ENCODE data around the gene DHX16. TPM values are rescaled to one million over a fixed set of nuclear protein-coding genes. Genes with fewer than 3 reads are reported as not detected.

The DHX16 gene
- total RNA-seq, 1 experiment from 2014 or later = 40.6 TPM

DNA sequence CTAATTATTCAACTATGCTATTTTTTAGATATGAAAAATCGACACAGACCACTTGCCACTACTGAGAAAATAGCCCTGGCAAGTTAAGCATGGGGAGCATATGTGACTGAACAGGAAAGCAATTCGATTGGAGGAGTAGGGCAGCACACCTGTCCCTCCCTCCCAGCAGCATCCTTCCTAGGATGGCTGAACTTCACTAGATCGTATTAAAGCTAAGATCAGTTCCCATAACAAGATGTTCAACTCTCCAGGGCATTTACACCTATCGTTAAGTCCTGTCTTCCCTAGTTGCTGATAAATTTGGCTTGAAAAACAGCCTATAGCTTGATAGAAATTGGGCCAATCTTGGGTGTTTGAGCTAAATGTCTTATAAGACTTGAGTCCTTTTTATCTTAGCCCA lies 62.7 kb downstream of the DHX16 start:
- Histone ChIP-seq H3K4me1 (no peaks in the 10 kb centered on the region), H3K4me3 (ENCODE audit: low read depth, low read length) (no peak overlapping the region), H3K36me3 (ENCODE audit: control insufficient read depth, insufficient read depth, low read length) (peaks cover 4% of the 10 kb centered on the region), H3K9me3 (no peaks in the 10 kb centered on the region), H3K27me3 (replicated peaks; ENCODE audit: control insufficient read depth, insufficient read depth, low read length) (no peaks in the 10 kb centered on the region)
- Mint-ChIP-seq H3K4me1 (ENCODE audit: low read depth, unreplicated experiment) (peaks cover 14% of the 10 kb centered on the region), H3K27ac (ENCODE audit: unreplicated experiment) (no peak overlapping the region), H3K4me3 (ENCODE audit: unreplicated experiment) (no peak overlapping the region), H3K27me3 (ENCODE audit: insufficient read depth, unreplicated experiment) (no peaks in the 10 kb centered on the region), H3K9me3 (ENCODE audit: unreplicated experiment) (no peaks in the 10 kb centered on the region), H3K36me3 (ENCODE audit: insufficient read depth, unreplicated experiment) (peaks cover 90% of the 10 kb centered on the region)
- no TSS peak for BruUV-seq (replicated peaks)
- TF ChIP-seq CTCF (IDR thresholded peaks at IDR 0.05; ENCODE audit: insufficient read depth in 1 of 2, low read depth in 1 of 2, low read length in 1 of 2, severe bottlenecking in 1 of 2, unreplicated experiment in 1 of 2) = no peak
- ChIA-PET CTCF (no interaction called here), POLR2A (interaction anchor here (1.0 kb wide), 1 partner anchor 9 kb away, joined by 4 read pairs; no protein-coding TSS in a partner anchor)
- no peak for DNase-seq
- intact Hi-C loops (cut with micrococcal nuclease; ENCODE audit: unreplicated experiment) = no loop called here

- Mint-ChIP-seq H3K27me3 (ENCODE audit: insufficient read depth, unreplicated experiment) (no peaks in the 10 kb centered on the region), H3K27ac (ENCODE audit: unreplicated experiment) (no peak overlapping the region), H3K9me3 (ENCODE audit: unreplicated experiment) (no peaks in the 10 kb centered on the region), H3K36me3 (ENCODE audit: insufficient read depth, unreplicated experiment) (peaks cover 95% of the 10 kb centered on the region), H3K4me1 (ENCODE audit: low read depth, unreplicated experiment) (no peaks in the 10 kb centered on the region), H3K4me3 (ENCODE audit: unreplicated experiment) (no peak overlapping the region)
- TF ChIP-seq CTCF (IDR thresholded peaks at IDR 0.05; ENCODE audit: insufficient read depth in 1 of 2, low read depth in 1 of 2, low read length in 1 of 2, severe bottlenecking in 1 of 2, unreplicated experiment in 1 of 2) = no peak
- peaks cover 13% of the 10 kb centered on the region for H3K36me3 ChIP-seq (ENCODE audit: control insufficient read depth, insufficient read depth, low read length)
- H3K27me3 ChIP-seq (replicated peaks; ENCODE audit: control insufficient read depth, insufficient read depth, low read length) = no peaks in the 10 kb centered on the region
- H3K4me1 ChIP-seq = no peaks in the 10 kb centered on the region
- intact Hi-C loops (cut with micrococcal nuclease; ENCODE audit: unreplicated experiment) = no loop called here
- ChIA-PET POLR2A (interaction anchor here (0.6 kb wide), 1 partner anchor 11 kb away, joined by 8 read pairs; no protein-coding TSS in a partner anchor), CTCF (no interaction called here)
- H3K4me3 ChIP-seq (ENCODE audit: low read depth, low read length) = no peak overlapping the region
- no TSS peak for BruUV-seq (replicated peaks)
- no peak for DNase-seq
- no peaks in the 10 kb centered on the region for H3K9me3 ChIP-seq
Observed at GRCh38 chr6:30603961-30604360, 68.8 kb downstream of the DHX16 start.

Other genes starting within 250 kb of the DHX16 start
- 47.0 and 49.6 TPM in 2 replicates for gene HLA-E, start 183.5 kb downstream of the DHX16 start, total RNA-seq (2022)
- 84.1 and 94.1 TPM in 2 replicates for gene GNL1, start 116.5 kb downstream of the DHX16 start, total RNA-seq (2022)
- 20.3 and 20.8 TPM in 2 replicates for gene PRR3, start 115.7 kb downstream of the DHX16 start, total RNA-seq (2022)
- gene ABCF1, start 101.6 kb downstream of the DHX16 start, total RNA-seq (2022) = 93.7 and 95.6 TPM in 2 replicates
- 91.3 and 95.4 TPM in 2 replicates for gene PPP1R10, start 55.8 kb downstream of the DHX16 start, total RNA-seq (2022)
- gene MRPS18B, start 55.2 kb downstream of the DHX16 start, total RNA-seq (2022) = 60.0 and 62.6 TPM in 2 replicates
- gene ATAT1, start 46.1 kb downstream of the DHX16 start, total RNA-seq (2022) = 17.9 and 19.7 TPM in 2 replicates
- gene C6orf136, start 25.9 kb downstream of the DHX16 start, total RNA-seq (2022) = 25.4 and 25.7 TPM in 2 replicates
- gene PPP1R18, start 13.6 kb upstream of the DHX16 start, total RNA-seq (2022) = 6.6 and 9.7 TPM in 2 replicates
- 31.7 and 32.1 TPM in 2 replicates for gene NRM, start 18.0 kb upstream of the DHX16 start, total RNA-seq (2022)
- 46.6 and 48.6 TPM in 2 replicates for gene MDC1, start 44.3 kb upstream of the DHX16 start, total RNA-seq (2022)
- gene TUBB, start 47.3 kb upstream of the DHX16 start, total RNA-seq (2022) = 742 and 788 TPM in 2 replicates
- 101 and 113 TPM in 2 replicates for gene FLOT1, start 69.7 kb upstream of the DHX16 start, total RNA-seq (2022)
- gene IER3, start 71.5 kb upstream of the DHX16 start, total RNA-seq (2022) = 13.0 and 17.4 TPM in 2 replicates
- gene DDR1, start 211.5 kb upstream of the DHX16 start, total RNA-seq (2022) = 113 and 115 TPM in 2 replicates
- 40.6 and 43.6 TPM in 2 replicates for gene GTF2H4, start 235.2 kb upstream of the DHX16 start, total RNA-seq (2022)
- gene VARS2, start 241.2 kb upstream of the DHX16 start, total RNA-seq (2022) = 32.1 and 37.5 TPM in 2 replicates

Measured in Caco-2 (cell line).